ENCODE results near the gene DNAJB13. TPM values are rescaled to one million over a fixed set of nuclear protein-coding genes. Genes with fewer than 3 reads are reported as not detected.

Gene DNAJB13
- total and polyA plus RNA-seq, 2 of the 4 experiments (the other 2 are of a cell fraction) = 0.18 to 0.48 TPM

DNA sequence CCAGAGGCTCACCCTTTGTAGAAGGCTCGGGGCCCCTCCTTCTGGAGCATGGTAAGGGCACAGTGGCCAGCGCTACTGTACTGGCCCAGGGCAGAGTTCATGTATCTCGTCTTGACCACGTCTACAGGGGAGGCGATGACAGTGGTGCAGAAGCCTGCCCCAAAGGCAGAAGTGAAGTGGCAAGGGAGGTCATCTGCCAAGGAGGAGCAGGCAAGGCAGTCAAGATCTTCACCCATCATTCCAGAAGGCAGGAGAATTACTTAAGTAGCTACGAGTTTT is 24.6 kb downstream of the DNAJB13 start:
- CTCF ChIA-PET = no interaction called here
- Histone ChIP-seq H3K4me3 (ENCODE audit: insufficient read depth, low read depth, low read length) (no peak overlapping the region), H2BK15ac (ENCODE audit: low read depth, low read length) (no peak overlapping the region), H3K9me1 (ENCODE audit: insufficient read depth, low read length) (0 out of 2 replicates have a peak, but pooled peaks cover 4% of the 10 kb centered on the region), H2AK5ac (ENCODE audit: low read depth, low read length) (no peak overlapping the region), H3K9ac (ENCODE audit: low read depth, low read length) (no peak overlapping the region), H3K4ac (ENCODE audit: low read depth, low read length) (no peak overlapping the region), H4K8ac (ENCODE audit: low read depth in 2 of 2, low read length in 2 of 2) (no peak overlapping the region), H3K9me3 (ENCODE audit: control insufficient read depth, insufficient read depth, low read length) (no peaks in the 10 kb centered on the region), H3K27ac (ENCODE audit: insufficient read depth, low read length) (no peak overlapping the region), H3K36me3 (ENCODE audit: control insufficient read depth, insufficient read depth, low read length) (no peaks in the 10 kb centered on the region), H4K20me1 (ENCODE audit: insufficient read depth, low read length) (no peaks in the 10 kb centered on the region), H2BK20ac (ENCODE audit: low read depth, low read length) (no peak overlapping the region), H2BK5ac (ENCODE audit: low read depth, low read length, poor library complexity, severe bottlenecking) (no peak overlapping the region), H2AK9ac (replicated peaks; ENCODE audit: low read depth, low read length, poor library complexity) (no peak overlapping the region), H2BK120ac (ENCODE audit: low read depth, low read length) (no peak overlapping the region), H3K18ac (ENCODE audit: low read depth, low read length) (no peak overlapping the region), H3K4me2 (ENCODE audit: low read depth, low read length) (no peak overlapping the region), H3K56ac (ENCODE audit: extremely low read depth, insufficient read depth, low read length) (no peak overlapping the region), H3K27me3 (ENCODE audit: control insufficient read depth, insufficient read depth, low read length) (no peaks in the 10 kb centered on the region), H4K5ac (ENCODE audit: low read depth, low read length) (no peak overlapping the region), H3K14ac (replicated peaks; ENCODE audit: low read depth, low read length) (no peak overlapping the region), H3K79me1 (ENCODE audit: low read depth in 1 of 2, low read length in 2 of 2) (no peaks in the 10 kb centered on the region), H2AFZ (replicated peaks; ENCODE audit: low read length, poor library complexity) (no peak overlapping the region), H4K91ac (ENCODE audit: insufficient read depth, low read depth, low read length) (no peak overlapping the region), H3K4me1 (ENCODE audit: control insufficient read depth, insufficient read depth, low read length) (no peaks in the 10 kb centered on the region), H3K23ac (ENCODE audit: low read depth, low read length) (no peak overlapping the region)
- dilution Hi-C loops (cut with HindIII; ENCODE audit: low sequenced_read_pairs, unreplicated experiment) = no loop called here
- ATAC-seq (ENCODE audit: low read depth) (no peak), DNase-seq (no peak)
- TF ChIP-seq, protein P1, sequence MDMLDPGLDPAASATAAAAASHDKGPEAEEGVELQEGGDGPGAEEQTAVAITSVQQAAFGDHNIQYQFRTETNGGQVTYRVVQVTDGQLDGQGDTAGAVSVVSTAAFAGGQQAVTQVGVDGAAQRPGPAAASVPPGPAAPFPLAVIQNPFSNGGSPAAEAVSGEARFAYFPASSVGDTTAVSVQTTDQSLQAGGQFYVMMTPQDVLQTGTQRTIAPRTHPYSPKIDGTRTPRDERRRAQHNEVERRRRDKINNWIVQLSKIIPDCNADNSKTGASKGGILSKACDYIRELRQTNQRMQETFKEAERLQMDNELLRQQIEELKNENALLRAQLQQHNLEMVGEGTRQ (IDR thresholded peaks at IDR 0.05; ENCODE audit: low read depth, low read length) = no peak
- no peak for TF ChIP-seq BHLHE40 (IDR thresholded peaks at IDR 0.05; ENCODE audit: low read depth, low read length)
- TF ChIP-seq, protein P2, sequence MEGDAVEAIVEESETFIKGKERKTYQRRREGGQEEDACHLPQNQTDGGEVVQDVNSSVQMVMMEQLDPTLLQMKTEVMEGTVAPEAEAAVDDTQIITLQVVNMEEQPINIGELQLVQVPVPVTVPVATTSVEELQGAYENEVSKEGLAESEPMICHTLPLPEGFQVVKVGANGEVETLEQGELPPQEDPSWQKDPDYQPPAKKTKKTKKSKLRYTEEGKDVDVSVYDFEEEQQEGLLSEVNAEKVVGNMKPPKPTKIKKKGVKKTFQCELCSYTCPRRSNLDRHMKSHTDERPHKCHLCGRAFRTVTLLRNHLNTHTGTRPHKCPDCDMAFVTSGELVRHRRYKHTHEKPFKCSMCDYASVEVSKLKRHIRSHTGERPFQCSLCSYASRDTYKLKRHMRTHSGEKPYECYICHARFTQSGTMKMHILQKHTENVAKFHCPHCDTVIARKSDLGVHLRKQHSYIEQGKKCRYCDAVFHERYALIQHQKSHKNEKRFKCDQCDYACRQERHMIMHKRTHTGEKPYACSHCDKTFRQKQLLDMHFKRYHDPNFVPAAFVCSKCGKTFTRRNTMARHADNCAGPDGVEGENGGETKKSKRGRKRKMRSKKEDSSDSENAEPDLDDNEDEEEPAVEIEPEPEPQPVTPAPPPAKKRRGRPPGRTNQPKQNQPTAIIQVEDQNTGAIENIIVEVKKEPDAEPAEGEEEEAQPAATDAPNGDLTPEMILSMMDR (conservative IDR thresholded peaks at IDR 0.05; ENCODE audit: low read depth, low read length) = no peak
- TF ChIP-seq RAD21 (IDR thresholded peaks at IDR 0.05; ENCODE audit: low read length) = no peak
- TF ChIP-seq, protein P3, sequence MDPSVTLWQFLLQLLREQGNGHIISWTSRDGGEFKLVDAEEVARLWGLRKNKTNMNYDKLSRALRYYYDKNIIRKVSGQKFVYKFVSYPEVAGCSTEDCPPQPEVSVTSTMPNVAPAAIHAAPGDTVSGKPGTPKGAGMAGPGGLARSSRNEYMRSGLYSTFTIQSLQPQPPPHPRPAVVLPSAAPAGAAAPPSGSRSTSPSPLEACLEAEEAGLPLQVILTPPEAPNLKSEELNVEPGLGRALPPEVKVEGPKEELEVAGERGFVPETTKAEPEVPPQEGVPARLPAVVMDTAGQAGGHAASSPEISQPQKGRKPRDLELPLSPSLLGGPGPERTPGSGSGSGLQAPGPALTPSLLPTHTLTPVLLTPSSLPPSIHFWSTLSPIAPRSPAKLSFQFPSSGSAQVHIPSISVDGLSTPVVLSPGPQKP (IDR thresholded peaks at IDR 0.05; ENCODE audit: borderline replicate concordance, low read depth, low read length) = no peak
- no peak for TF ChIP-seq SMC3 (IDR thresholded peaks at IDR 0.05; ENCODE audit: low read depth, low read length)
- TF ChIP-seq CEBPB (IDR thresholded peaks at IDR 0.05; ENCODE audit: low read depth, low read length) = no peak
- no peak for TF ChIP-seq FOS (IDR thresholded peaks at IDR 0.05; ENCODE audit: low read depth, low read length)
- TF ChIP-seq MAZ (IDR thresholded peaks at IDR 0.05; ENCODE audit: borderline replicate concordance, low read depth, low read length) = no peak
- TF ChIP-seq CHD1 (IDR thresholded peaks at IDR 0.05; ENCODE audit: low read depth, low read length) = no peak
- no peak for TF ChIP-seq POLR2A (IDR thresholded peaks at IDR 0.05; ENCODE audit: low read depth, low read length)
- TF ChIP-seq MXI1 (IDR thresholded peaks at IDR 0.05; ENCODE audit: borderline replicate concordance, low read depth, low read length) = no peak
- no peak for TF ChIP-seq NFE2L2 (IDR thresholded peaks at IDR 0.05; ENCODE audit: low read depth, low read length)
- no peak for TF ChIP-seq RFX5 (IDR thresholded peaks at IDR 0.05; ENCODE audit: low read depth, low read length)
- no peak for TF ChIP-seq MAFK (IDR thresholded peaks at IDR 0.05; ENCODE audit: low read depth, low read length)
- no peak for TF ChIP-seq RCOR1 (IDR thresholded peaks at IDR 0.05; ENCODE audit: insufficient replicate concordance, low read length)
- in situ Hi-C loops (cut with MboI; ENCODE audit: low sequenced_read_pairs) = no loop called here
- BruUV-seq (replicated peaks) = no TSS peak
- 78% methylated on average over 4 of the region's 6 CpGs; no CpG with 5 or more reads in 1 of the 2 experiments for WGBS, 2 experiments (ENCODE audit: extremely low coverage in 2 of 2, insufficient read length in 1 of 2)
- intact Hi-C loops (cut with micrococcal nuclease) = no loop called here
- POLR2A ChIA-PET (ENCODE audit: unreplicated experiment) = no interaction called here

All from IMR-90 (cell line).